H9 (cell line): ENCODE measurements around the gene TOP1. TPM values are rescaled to one million over a fixed set of nuclear protein-coding genes. Genes with fewer than 3 reads are reported as not detected.

Experiments
- DNase-seq: peaks from one replicate; pipeline ENCODE4 v3.0.0-alpha.2; 2017
- H2AFZ ChIP-seq: one replicate; pipeline ENCODE4 v1.6.1; 2013; ENCODE audit warnings: mild to moderate bottlenecking, low read length, control low read depth, moderate library complexity
- H2AK5ac ChIP-seq: 2 replicates; pipeline ENCODE4 v1.6.1; 2013; ENCODE audit warnings: low read length, control low read depth, mixed read lengths; ENCODE audit not compliant: insufficient read length
- H2BK120ac ChIP-seq: one replicate; pipeline ENCODE4 v1.6.1; 2013; ENCODE audit warnings: low read depth, mild to moderate bottlenecking, low read length, control low read depth, inconsistent platforms; ENCODE audit not compliant: poor library complexity, severe bottlenecking
- H2BK12ac ChIP-seq: 2 replicates; pipeline ENCODE4 v1.6.1; 2013; ENCODE audit warnings: low read length, control low read depth, mixed read lengths, low read depth; ENCODE audit not compliant: insufficient read length
- H2BK15ac ChIP-seq: 2 replicates; pipeline ENCODE4 v1.6.1; 2013; ENCODE audit warnings: low read depth, low read length, control low read depth
- H2BK20ac ChIP-seq: one replicate; pipeline ENCODE4 v1.6.1; 2013; ENCODE audit warnings: low read depth, mild to moderate bottlenecking, low read length, control low read depth, inconsistent platforms; ENCODE audit not compliant: poor library complexity, severe bottlenecking
- H2BK5ac ChIP-seq: 2 replicates; pipeline ENCODE4 v1.6.1; 2013; ENCODE audit warnings: low read length, control low read depth, mixed read lengths; ENCODE audit not compliant: insufficient read length
- H3K14ac ChIP-seq: 2 replicates; pipeline ENCODE4 v1.6.1; 2013; ENCODE audit warnings: low read length, control low read depth; ENCODE audit not compliant: insufficient read depth
- H3K18ac ChIP-seq: 2 replicates; pipeline ENCODE4 v1.6.1; 2013; ENCODE audit warnings: low read depth, mild to moderate bottlenecking, mixed read lengths, low read length, control low read depth; ENCODE audit not compliant: insufficient read length
- H3K23ac ChIP-seq: 2 replicates; pipeline ENCODE4 v1.6.1; 2013; ENCODE audit warnings: low read length, control low read depth, mixed read lengths, low read depth; ENCODE audit not compliant: insufficient read length
- H3K23me2 ChIP-seq: 2 replicates; pipeline ENCODE4 v1.6.1; 2013; ENCODE audit warnings: low read depth, mild to moderate bottlenecking, mixed read lengths, low read length, control low read depth; ENCODE audit not compliant: insufficient read length, poor library complexity, severe bottlenecking
- H3K27ac ChIP-seq: 2 replicates; pipeline ENCODE4 v1.5.1; 2013; ENCODE audit warnings: low read length, control low read depth, mixed read lengths, low read depth; ENCODE audit not compliant: insufficient read length
- H3K27me3 ChIP-seq: 2 replicates; pipeline ENCODE4 v1.6.1; 2013; ENCODE audit warnings: low read length, control low read depth, inconsistent platforms; ENCODE audit not compliant: insufficient read depth
- H3K4ac ChIP-seq: 2 replicates; pipeline ENCODE4 v1.6.1; 2013; ENCODE audit warnings: low read depth, mild to moderate bottlenecking, control low read depth, inconsistent platforms, low read length, moderate library complexity
- H3K4me1 ChIP-seq: 2 replicates; pipeline ENCODE4 v1.6.1; 2013; ENCODE audit warnings: low read length, control low read depth, inconsistent platforms; ENCODE audit not compliant: insufficient read depth
- H3K4me2 ChIP-seq: 2 replicates; pipeline ENCODE4 v1.6.1; 2013; ENCODE audit warnings: low read length, control low read depth, mixed read lengths; ENCODE audit not compliant: insufficient read length, insufficient read depth
- H3K56ac ChIP-seq: 2 replicates; pipeline ENCODE4 v1.6.1; 2013; ENCODE audit warnings: low read depth, mild to moderate bottlenecking, mixed read lengths, low read length, control low read depth; ENCODE audit not compliant: insufficient read length
- H3K79me1 ChIP-seq: 2 replicates; pipeline ENCODE4 v1.6.1; 2013; ENCODE audit warnings: low read depth, mild to moderate bottlenecking, moderate library complexity, low read length, control low read depth, inconsistent platforms; ENCODE audit not compliant: insufficient read depth, poor library complexity, severe bottlenecking
- H3K79me2 ChIP-seq: 2 replicates; pipeline ENCODE4 v1.6.1; 2013; ENCODE audit warnings: low read length, control low read depth, inconsistent platforms; ENCODE audit not compliant: insufficient read depth
- H3K9ac ChIP-seq: 2 replicates; pipeline ENCODE4 v1.6.1; 2013; ENCODE audit warnings: low read length, control low read depth, mixed read lengths; ENCODE audit not compliant: insufficient read length; ENCODE audit errors: extremely low read depth
- H3K9me3 ChIP-seq: one replicate; pipeline ENCODE4 v1.6.1; 2013; ENCODE audit warnings: low read depth, low read length, inconsistent platforms; ENCODE audit not compliant: control insufficient read depth
- H3T11ph ChIP-seq: one replicate; pipeline ENCODE4 v1.6.1; 2013; ENCODE audit warnings: mild to moderate bottlenecking, low read length, control low read depth, inconsistent platforms
- H4K20me1 ChIP-seq: one replicate; pipeline ENCODE4 v1.6.1; 2013; ENCODE audit not compliant: control insufficient read depth, insufficient read length, insufficient read depth
- H4K5ac ChIP-seq: 2 replicates; pipeline ENCODE4 v1.6.1; 2013; ENCODE audit warnings: low read depth, mild to moderate bottlenecking, mixed read lengths, low read length, control low read depth; ENCODE audit not compliant: insufficient read length
- H4K8ac ChIP-seq: replicated peaks from 2 replicates; pipeline ENCODE4 v1.6.1; 2013; ENCODE audit warnings: low read length, control low read depth, mixed read lengths, low read depth; ENCODE audit not compliant: insufficient read length
- H4K91ac ChIP-seq: 2 replicates; pipeline ENCODE4 v1.6.1; 2013; ENCODE audit warnings: low read depth, mild to moderate bottlenecking, moderate library complexity, mixed read lengths, low read length, control low read depth; ENCODE audit not compliant: insufficient read length
- H3K27ac Mint-ChIP-seq, 3 experiments: 2 replicates in 2 of 3; 3 replicates in 1 of 3; pipeline ENCODE4 v1.8.0; 2020 to 2021; ENCODE audit warnings: mixed read lengths in 3 of 3, mild to moderate bottlenecking in 1 of 3, moderate library complexity in 1 of 3
- H3K27me3 Mint-ChIP-seq: 2 replicates; pipeline ENCODE4 v1.8.0; 2021; ENCODE audit warnings: low read depth, mild to moderate bottlenecking, moderate library complexity, mixed read lengths
- H3K36me3 Mint-ChIP-seq, 3 experiments: 2 replicates in 2 of 3; 3 replicates in 1 of 3; pipeline ENCODE4 v1.8.0; 2020 to 2021; ENCODE audit warnings: low read depth in 3 of 3, mixed read lengths in 3 of 3; ENCODE audit not compliant: insufficient read depth in 1 of 3
- H3K4me1 Mint-ChIP-seq, 2 experiments: 2 replicates each; pipeline ENCODE4 v1.8.0; 2020; ENCODE audit warnings: mixed read lengths in 2 of 2
- H3K4me3 Mint-ChIP-seq, 2 experiments: 2 replicates in 1 of 2; 3 replicates in 1 of 2; pipeline ENCODE4 v1.8.0; 2020 to 2021; ENCODE audit warnings: mild to moderate bottlenecking in 2 of 2, mixed read lengths in 2 of 2, moderate library complexity in 1 of 2
- H3K9me3 Mint-ChIP-seq, 2 experiments: 2 replicates in 1 of 2; 3 replicates in 1 of 2; pipeline ENCODE4 v1.8.0; 2020; ENCODE audit warnings: mild to moderate bottlenecking in 2 of 2, mixed read lengths in 2 of 2, moderate library complexity in 1 of 2
- WGBS: extraction: QIAGEN DNeasy Blood & Tissue Kit; methylation state at CpG from one replicate; pipeline ENCODE4 v1.1.7; 2013; ENCODE audit warnings: missing lambda C conversion rate, low lambda C conversion rate, mixed read lengths; ENCODE audit not compliant: insufficient read length; ENCODE audit errors: extremely low coverage; 5-methylcytosine and 5-hydroxymethylcytosine counted together
- total RNA-seq: library from RNA; stranded (reverse); gene quantifications from 2 replicates; pipeline ENCODE4 v1.2.1, GENCODE V29; 2021
- TF ChIP-seq, protein P1 (sequence below): fragments of 200-600 bp; sonication (generic); conservative IDR thresholded peaks from 3 replicates; pipeline ENCODE4 v1.8.0; 2021; ENCODE audit warnings: antibody characterized with exemption, mild to moderate bottlenecking

Gene TOP1
- total RNA-seq, 1 experiment from 2014 or later, result 96.4 TPM

DNA sequence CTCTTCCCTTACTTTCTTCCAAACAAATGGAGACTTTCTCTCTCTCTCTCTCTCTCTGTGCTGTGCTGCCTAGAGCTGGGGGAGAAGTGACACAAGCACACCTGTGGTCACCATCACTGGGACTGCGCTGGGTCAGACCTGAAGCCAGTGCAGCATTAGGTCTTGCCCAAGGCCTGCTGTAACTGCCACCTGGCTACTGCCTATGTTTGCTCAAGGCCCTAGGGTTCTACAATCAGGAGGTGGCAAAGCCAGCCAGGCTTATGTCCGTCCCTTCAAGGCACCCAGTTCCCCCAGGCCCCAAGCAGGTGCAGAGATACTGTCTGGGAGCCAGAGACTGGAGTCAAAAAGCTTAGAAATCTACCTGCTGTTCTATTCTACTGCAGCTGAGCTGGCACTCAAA is 49.4 kb upstream of the TOP1 start:
- Histone ChIP-seq H3K23me2 (no peaks in the 10 kb centered on the region), H3K9ac (no peak overlapping the region), H2BK15ac (no peak overlapping the region), H2AFZ (no peak overlapping the region), H3T11ph (no peak overlapping the region), H2BK20ac (no peak overlapping the region), H3K79me2 (no peaks in the 10 kb centered on the region), H3K27ac (no peak overlapping the region), H3K4me1 (0 out of 2 replicates have a peak, but pooled peaks cover 2% of the 10 kb centered on the region), H3K9me3 (no peaks in the 10 kb centered on the region), H3K23ac (no peak overlapping the region), H4K5ac (no peak overlapping the region), H2BK5ac (no peak overlapping the region), H4K91ac (no peak overlapping the region), H3K4me2 (no peak overlapping the region), H2AK5ac (no peak overlapping the region), H2BK12ac (no peak overlapping the region), H4K20me1 (no peaks in the 10 kb centered on the region), H3K4ac (no peak overlapping the region), H3K18ac (no peak overlapping the region), H4K8ac (no peak overlapping the region), H3K56ac (no peak overlapping the region), H2BK120ac (no peak overlapping the region), H3K27me3 (no peaks in the 10 kb centered on the region), H3K14ac (no peak overlapping the region), H3K79me1 (no peaks in the 10 kb centered on the region)
- Mint-ChIP-seq H3K9me3 (peaks cover 15 to 20% of the 10 kb centered on the region in 2 experiments), H3K27ac (no peak overlapping the region), H3K4me3 (no peak overlapping the region; a peak in 1 of 5 replicates), H3K36me3 (peaks cover 3 to 9% (median 7%) of the 10 kb centered on the region in 3 experiments; a peak in 6 of 7 replicates), H3K27me3 (peaks cover 4% of the 10 kb centered on the region; the same call in 1 of the 2 replicates), H3K4me1 (no peaks in the 10 kb centered on the region)
- TF ChIP-seq, protein P1, sequence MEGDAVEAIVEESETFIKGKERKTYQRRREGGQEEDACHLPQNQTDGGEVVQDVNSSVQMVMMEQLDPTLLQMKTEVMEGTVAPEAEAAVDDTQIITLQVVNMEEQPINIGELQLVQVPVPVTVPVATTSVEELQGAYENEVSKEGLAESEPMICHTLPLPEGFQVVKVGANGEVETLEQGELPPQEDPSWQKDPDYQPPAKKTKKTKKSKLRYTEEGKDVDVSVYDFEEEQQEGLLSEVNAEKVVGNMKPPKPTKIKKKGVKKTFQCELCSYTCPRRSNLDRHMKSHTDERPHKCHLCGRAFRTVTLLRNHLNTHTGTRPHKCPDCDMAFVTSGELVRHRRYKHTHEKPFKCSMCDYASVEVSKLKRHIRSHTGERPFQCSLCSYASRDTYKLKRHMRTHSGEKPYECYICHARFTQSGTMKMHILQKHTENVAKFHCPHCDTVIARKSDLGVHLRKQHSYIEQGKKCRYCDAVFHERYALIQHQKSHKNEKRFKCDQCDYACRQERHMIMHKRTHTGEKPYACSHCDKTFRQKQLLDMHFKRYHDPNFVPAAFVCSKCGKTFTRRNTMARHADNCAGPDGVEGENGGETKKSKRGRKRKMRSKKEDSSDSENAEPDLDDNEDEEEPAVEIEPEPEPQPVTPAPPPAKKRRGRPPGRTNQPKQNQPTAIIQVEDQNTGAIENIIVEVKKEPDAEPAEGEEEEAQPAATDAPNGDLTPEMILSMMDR, result no peak
- no peak for DNase-seq
- WGBS, result no CpG with 5 or more reads among the region's 2 CpGs
